HEK293 (cell line): Measurements from ENCODE around the gene FAM24B.

ENCODE experiments used
- SCRT2 ChIP-seq: fragments of 450-650 bp; formaldehyde crosslinking; IDR thresholded peaks from 2 replicates; pipeline ENCODE4 v1.5.1; 2016; ENCODE audit warnings: missing biosample characterization, missing genetic modification characterization
- TCF7L2 ChIP-seq: IDR thresholded peaks from 2 replicates; pipeline ENCODE4 v1.6.1; 2011; ENCODE audit warnings: low read depth, mild to moderate bottlenecking, inconsistent platforms, low read length, moderate library complexity, borderline replicate concordance
- ZBTB8A ChIP-seq: fragments of 450-650 bp; formaldehyde crosslinking; IDR thresholded peaks from 2 replicates; pipeline ENCODE4 v1.5.1; 2016; ENCODE audit warnings: missing biosample characterization, missing genetic modification characterization
- ZNF140 ChIP-seq: fragments of 450-650 bp; formaldehyde crosslinking; IDR thresholded peaks from 2 replicates; pipeline ENCODE4 v1.5.1; 2016; ENCODE audit warnings: missing biosample characterization, missing genetic modification characterization
- ZNF24 ChIP-seq: fragments of 450-650 bp; formaldehyde crosslinking; IDR thresholded peaks from 2 replicates; pipeline ENCODE4 v1.5.1; 2016; ENCODE audit warnings: missing biosample characterization, missing genetic modification characterization
- ZNF335 ChIP-seq: fragments of 450-650 bp; formaldehyde crosslinking; conservative IDR thresholded peaks from 2 replicates; pipeline ENCODE4 v1.5.1; 2016; ENCODE audit warnings: missing biosample characterization, missing genetic modification characterization
- ZNF426 ChIP-seq: fragments of 450-650 bp; formaldehyde crosslinking; IDR thresholded peaks from 2 replicates; pipeline ENCODE4 v1.5.1; 2017; ENCODE audit warnings: missing biosample characterization, missing genetic modification characterization, mild to moderate bottlenecking, inconsistent platforms, moderate library complexity
- ZNF530 ChIP-seq: fragments of 450-650 bp; formaldehyde crosslinking; IDR thresholded peaks from 2 replicates; pipeline ENCODE4 v1.5.1; 2016; ENCODE audit warnings: low read depth, missing biosample characterization, missing genetic modification characterization
- ZNF544 ChIP-seq: fragments of 450-650 bp; formaldehyde crosslinking; IDR thresholded peaks from 2 replicates; pipeline ENCODE4 v1.5.0; 2017; ENCODE audit warnings: missing biosample characterization, missing genetic modification characterization
- TF ChIP-seq, protein P1 (sequence below): fragments of 450-650 bp; formaldehyde crosslinking; IDR thresholded peaks from 2 replicates; pipeline ENCODE4 v1.5.1; 2016; ENCODE audit warnings: missing biosample characterization, missing genetic modification characterization
- TF ChIP-seq, protein P2 (sequence below): fragments of 450-650 bp; formaldehyde crosslinking; IDR thresholded peaks from 2 replicates; pipeline ENCODE4 v1.5.1; 2016; ENCODE audit warnings: missing biosample characterization, missing genetic modification characterization
- TF ChIP-seq, protein P3 (sequence below): fragments of 450-650 bp; formaldehyde crosslinking; IDR thresholded peaks from 2 replicates; pipeline ENCODE4 v1.5.1; 2016; ENCODE audit warnings: missing biosample characterization, missing genetic modification characterization, low read depth
- TF ChIP-seq, protein P4 (sequence below): fragments of 450-650 bp; formaldehyde crosslinking; IDR thresholded peaks from 2 replicates; pipeline ENCODE4 v1.5.1; 2016; ENCODE audit warnings: missing biosample characterization, missing genetic modification characterization, borderline replicate concordance

- TF ChIP-seq ZNF530 (no peak), TCF7L2 (no peak), ZNF335 (tag by site-specific recombination) (peak; percentile 99), ZNF140 (tag by site-specific recombination) (no peak), ZNF24 (0 out of 2 replicates have a peak, but pooled peaks have one; percentile 14), ZNF426 (no peak), ZBTB8A (peak; percentile 35; the same call in 1 of the 2 replicates), SCRT2 (tag by site-specific recombination) (no peak), ZNF544 (tag by site-specific recombination) (no peak)
- TF ChIP-seq, protein P1, sequence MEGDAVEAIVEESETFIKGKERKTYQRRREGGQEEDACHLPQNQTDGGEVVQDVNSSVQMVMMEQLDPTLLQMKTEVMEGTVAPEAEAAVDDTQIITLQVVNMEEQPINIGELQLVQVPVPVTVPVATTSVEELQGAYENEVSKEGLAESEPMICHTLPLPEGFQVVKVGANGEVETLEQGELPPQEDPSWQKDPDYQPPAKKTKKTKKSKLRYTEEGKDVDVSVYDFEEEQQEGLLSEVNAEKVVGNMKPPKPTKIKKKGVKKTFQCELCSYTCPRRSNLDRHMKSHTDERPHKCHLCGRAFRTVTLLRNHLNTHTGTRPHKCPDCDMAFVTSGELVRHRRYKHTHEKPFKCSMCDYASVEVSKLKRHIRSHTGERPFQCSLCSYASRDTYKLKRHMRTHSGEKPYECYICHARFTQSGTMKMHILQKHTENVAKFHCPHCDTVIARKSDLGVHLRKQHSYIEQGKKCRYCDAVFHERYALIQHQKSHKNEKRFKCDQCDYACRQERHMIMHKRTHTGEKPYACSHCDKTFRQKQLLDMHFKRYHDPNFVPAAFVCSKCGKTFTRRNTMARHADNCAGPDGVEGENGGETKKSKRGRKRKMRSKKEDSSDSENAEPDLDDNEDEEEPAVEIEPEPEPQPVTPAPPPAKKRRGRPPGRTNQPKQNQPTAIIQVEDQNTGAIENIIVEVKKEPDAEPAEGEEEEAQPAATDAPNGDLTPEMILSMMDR (tag by site-specific recombination), result peak; percentile 66; the same call in 1 of the 2 replicates
- TF ChIP-seq, protein P2, sequence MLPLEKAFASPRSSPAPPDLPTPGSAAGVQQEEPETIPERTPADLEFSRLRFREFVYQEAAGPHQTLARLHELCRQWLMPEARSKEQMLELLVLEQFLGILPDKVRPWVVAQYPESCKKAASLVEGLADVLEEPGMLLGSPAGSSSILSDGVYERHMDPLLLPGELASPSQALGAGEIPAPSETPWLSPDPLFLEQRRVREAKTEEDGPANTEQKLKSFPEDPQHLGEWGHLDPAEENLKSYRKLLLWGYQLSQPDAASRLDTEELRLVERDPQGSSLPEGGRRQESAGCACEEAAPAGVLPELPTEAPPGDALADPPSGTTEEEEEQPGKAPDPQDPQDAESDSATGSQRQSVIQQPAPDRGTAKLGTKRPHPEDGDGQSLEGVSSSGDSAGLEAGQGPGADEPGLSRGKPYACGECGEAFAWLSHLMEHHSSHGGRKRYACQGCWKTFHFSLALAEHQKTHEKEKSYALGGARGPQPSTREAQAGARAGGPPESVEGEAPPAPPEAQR (tag by site-specific recombination), result no peak
- TF ChIP-seq, protein P3, sequence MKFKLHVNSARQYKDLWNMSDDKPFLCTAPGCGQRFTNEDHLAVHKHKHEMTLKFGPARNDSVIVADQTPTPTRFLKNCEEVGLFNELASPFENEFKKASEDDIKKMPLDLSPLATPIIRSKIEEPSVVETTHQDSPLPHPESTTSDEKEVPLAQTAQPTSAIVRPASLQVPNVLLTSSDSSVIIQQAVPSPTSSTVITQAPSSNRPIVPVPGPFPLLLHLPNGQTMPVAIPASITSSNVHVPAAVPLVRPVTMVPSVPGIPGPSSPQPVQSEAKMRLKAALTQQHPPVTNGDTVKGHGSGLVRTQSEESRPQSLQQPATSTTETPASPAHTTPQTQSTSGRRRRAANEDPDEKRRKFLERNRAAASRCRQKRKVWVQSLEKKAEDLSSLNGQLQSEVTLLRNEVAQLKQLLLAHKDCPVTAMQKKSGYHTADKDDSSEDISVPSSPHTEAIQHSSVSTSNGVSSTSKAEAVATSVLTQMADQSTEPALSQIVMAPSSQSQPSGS (tag by site-specific recombination), result peak; percentile 46
- TF ChIP-seq, protein P4, sequence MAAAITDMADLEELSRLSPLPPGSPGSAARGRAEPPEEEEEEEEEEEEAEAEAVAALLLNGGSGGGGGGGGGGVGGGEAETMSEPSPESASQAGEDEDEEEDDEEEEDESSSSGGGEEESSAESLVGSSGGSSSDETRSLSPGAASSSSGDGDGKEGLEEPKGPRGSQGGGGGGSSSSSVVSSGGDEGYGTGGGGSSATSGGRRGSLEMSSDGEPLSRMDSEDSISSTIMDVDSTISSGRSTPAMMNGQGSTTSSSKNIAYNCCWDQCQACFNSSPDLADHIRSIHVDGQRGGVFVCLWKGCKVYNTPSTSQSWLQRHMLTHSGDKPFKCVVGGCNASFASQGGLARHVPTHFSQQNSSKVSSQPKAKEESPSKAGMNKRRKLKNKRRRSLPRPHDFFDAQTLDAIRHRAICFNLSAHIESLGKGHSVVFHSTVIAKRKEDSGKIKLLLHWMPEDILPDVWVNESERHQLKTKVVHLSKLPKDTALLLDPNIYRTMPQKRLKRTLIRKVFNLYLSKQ (tag by site-specific recombination), result no peak
Measured at GRCh38 chr10:122879339-122880273, at the start of gene FAM24B.
